CD4-positive, alpha-beta T cell treated with Interleukin-6 for 4 hours (primary cell): ENCODE results near the gene ABHD16B.

Source experiments
- DNase-seq: peaks from one replicate; pipeline ENCODE4 v3.0.0-alpha.2; 2020; ENCODE audit warnings: mixed read lengths

The ABHD16B gene

DNA sequence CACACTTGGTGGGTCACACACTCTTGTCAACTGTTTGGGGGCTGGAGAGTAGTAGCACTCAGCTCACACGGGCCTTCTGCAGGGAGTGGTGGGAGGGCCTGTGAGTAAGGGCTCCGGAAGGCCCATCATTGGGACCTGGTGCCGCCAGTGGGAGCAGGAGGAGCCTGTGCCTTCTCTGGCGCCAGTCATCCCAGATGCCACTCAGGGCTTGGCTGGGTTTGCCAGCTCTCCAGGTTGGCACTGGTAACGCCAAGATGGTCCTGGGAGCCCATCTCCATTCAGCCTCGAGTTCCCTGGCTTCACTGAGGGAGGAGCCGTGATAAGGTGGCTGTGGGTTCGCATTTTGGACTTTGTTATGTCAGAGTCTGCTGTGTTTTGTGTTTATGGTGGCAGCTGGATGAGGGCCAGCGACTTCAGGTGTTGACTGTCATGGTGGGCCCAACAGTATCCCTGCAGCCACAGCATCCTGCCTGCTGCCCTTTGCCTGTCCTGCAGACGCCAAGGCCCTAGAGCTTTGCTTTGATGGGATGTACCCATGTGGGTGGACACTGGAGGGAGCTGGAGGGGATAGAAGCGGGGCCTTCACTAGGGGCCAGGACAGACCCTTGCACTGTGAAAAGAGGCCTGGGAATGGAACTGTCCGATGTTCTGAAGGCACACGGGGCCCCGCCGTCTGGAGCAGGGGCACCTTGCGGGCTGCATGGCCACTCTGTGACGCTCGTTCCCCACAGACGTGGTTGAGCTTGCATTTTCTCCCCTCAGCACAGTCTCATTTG, 20.3 kb downstream of the ABHD16B start:
- no peak for DNase-seq

GRCh38 chr20:63882257-63883200, 21.2 kb downstream of the ABHD16B start:
- DNase-seq: no peak

DNA sequence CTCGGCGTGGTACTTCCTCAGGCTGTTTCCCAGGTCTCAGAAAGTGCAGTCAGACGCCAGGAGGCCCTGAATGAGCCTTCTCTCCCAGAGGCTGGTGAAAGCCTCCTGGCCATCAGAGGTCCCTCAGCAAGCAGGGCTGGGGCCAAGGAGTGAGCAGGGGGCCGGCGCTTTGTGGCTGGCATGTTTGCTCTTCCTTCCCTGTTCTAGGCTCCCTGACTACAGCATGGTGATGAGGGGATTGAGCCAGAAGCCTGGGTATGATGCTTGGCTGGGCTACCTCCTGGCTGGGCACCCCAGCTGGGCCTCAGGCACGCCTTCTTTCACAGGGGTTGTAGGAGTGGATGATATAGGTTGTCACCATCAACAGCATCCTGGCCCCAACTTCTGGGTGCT, 21.9 kb downstream of the ABHD16B start:
- DNase-seq: no peak

DNA sequence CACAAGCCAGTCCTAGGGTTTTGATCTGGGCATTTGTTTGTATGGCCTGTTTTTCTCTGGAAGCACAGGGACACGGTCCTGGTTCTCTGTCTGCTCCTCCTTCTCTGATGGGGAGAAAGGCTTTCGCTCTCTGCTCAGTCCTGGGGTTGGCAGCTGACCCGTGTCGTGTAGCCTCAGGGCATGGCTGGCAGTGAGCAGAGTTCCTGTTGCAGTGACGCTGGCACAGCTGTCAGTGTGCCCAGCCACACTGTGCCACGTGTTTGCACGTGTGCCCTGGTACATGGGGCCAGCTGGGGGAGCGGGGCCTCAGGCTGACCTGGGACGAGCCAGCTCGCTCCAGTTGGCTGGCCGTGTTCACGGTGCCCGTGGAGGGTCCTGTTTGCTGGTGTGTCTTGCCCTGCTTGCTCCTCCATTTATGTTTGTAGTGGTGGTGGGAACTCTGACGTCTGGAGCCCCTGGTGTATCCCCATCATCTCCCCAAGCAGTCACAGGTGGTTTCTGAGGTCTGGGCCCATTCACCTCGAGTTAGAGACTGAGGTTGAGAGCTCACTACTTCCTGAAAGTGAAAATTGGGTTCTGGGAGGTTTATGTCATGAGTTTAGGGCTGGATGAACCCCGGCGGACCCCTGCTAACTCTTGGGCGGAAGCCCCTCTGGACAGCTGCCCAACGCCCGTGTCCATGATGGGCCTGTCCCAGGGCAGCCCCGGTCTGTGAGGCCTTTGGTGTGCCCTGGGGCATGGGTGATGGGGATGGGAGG, 23.4 kb downstream of the ABHD16B start:
- no peak for DNase-seq

- DNase-seq: no peak
Observed at GRCh38 chr20:63885264-63886053, 24.2 kb downstream of the ABHD16B start.

DNA sequence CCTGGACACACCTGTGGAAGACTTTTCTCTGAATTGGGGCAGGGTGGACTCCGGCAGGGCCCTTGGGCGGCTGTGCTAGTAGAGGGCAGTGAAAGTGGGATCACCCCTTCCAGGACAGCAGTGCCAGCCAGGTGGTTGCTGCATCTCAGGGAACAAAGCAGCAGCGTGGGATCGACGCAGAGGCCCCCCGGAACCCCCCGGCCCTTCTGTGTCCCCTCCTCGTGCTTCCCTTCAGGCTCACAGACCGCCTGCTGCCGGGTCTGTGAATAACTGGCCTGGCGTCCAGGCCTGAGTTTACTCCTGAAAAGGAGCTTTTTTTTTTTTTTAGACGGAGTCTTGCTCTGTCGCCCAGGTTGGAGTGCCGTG, 24.7 kb downstream of the ABHD16B start:
- DNase-seq: no peak

DNA sequence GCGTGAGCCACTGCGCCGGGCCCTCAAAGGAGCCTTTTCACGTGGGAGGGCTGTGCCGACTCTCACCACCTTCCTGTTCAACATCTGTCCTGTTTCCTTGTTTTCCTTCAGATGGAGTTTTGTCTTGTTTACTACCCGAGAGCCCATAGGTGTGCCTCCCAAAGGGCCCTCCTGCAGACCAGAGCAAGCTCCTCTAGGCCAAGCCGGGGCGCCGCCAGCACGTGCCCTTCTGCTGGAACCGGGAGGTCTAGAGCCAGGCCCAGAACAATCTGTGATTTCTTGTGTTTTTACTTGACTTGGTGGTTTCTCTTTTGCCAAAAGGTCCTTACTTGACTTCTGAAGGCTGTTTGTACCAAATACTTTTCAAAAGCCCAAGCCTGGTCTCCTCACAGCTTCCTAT, 25.6 kb downstream of the ABHD16B start:
- DNase-seq: no peak

GRCh38 chr20:63889241-63890200, 28.2 kb downstream of the ABHD16B start:
- no peak for DNase-seq

DNA sequence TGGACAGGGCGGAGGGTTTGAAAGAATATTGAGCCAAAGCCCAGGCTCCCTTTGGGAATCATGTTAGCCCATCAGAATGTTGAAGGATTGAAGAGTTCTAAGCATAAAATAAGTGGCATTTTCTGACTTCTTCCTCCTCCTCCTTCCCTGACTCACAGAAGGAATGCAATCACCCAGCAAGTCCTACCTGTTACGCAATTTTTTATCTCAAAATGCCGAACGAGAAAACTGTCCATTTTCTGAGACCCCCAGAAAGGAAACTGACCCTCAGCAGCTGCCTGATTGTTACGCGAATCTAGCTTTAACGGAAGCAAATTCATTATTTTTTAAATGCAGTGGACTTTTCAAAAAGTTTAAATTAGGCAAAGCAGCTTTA, 28.9 kb downstream of the ABHD16B start:
- DNase-seq: no peak

DNA sequence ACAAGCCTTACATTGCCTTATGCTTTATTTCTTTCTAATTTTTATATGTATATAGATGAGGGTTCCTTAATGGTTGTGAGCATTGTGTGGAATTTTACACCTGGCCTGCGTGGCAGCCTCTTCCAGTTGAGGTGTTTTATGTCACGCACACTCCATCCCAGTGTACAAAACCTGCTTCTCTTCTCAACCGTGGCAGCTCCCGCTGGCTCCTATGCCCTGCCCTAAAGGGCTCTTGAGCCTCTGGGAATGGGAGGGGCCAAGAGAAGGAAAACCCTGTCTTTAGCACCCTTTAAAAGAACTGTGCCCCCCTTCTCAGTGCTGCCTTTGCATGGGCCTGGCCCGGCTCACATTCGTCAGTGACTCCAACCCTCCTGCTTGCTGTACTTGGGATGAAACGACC, 29.3 kb downstream of the ABHD16B start:
- no peak for DNase-seq

DNA sequence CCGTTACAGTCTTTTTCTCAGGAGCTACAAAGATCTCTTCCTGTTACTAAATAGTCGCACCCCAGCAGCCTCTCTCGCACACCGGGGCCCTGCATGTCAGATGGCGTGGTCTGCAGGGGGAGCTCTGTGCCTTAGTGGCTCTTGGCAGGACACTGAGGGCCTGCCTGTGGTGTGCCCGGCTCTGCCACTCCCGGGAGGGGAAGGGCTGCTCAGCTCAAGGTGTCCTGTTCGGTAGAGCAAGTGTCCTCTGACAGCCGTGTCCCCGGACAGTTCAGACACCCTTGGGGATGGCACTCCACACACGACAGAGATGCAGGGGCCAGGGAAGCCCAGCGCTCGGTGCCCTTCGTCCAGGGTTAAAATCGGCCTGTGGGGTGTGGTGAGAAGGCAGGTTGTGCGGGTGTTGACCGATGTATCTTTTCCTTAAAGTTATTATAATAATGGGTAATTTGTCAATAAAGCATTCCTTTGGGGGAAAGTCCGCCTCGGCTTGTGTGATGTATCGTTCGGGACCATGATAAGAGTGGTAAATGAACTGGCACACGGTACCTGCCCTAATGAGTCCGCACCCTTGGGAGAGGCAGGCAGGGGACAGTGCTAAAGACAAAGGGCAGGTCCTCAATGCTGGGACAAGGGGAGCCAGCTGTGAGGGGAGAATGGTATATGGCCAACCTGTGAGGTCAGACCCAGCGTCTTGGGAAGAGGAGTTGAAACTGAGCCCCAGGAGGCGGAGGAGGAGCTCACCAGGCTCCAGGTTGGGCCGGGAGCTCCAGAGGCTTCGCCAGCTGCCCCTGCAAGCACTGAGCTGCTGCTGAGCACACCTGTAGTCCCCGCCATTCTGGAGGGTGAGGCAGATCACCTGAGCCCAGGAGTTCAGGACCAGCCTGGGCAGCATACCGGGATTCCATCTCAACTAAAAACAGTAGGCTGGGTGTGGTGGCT, 30.0 kb downstream of the ABHD16B start:
- DNase-seq: no peak

- DNase-seq: no peak
Observed at GRCh38 chr20:63892402-63892801, 31.1 kb downstream of the ABHD16B start.

GRCh38 chr20:63893999-63894357, 32.7 kb downstream of the ABHD16B start:
- DNase-seq: peak; percentile 3

- DNase-seq: peak; percentile 98
Observed at GRCh38 chr20:63894358-63895201, 33.3 kb downstream of the ABHD16B start, which contains the start of gene DNAJC5. TSS of gene DNAJC5 (plus strand) at chr20:63895126. CDS start at chr20:63928346, 33,220 bp downstream.

- DNase-seq: no peak
Observed at GRCh38 chr20:63895202-63895951, 34.1 kb downstream of the ABHD16B start.

DNA sequence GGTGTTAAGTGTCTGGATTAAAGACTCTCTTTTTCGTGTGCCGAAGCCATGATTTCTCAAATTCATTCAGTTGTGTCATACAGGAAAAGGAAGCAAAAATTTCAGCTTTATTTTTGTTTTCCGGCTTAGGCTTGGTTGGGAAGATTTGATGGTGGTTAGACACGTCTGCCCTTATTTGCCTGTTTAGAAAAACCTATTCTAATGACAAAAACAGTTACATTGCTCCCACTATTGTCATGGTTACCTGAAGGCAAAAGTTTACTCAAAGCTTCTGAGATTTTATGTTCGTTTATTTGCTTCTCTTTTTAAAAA, 34.6 kb downstream of the ABHD16B start:
- DNase-seq: no peak

GRCh38 chr20:63896264-63897105, 35.2 kb downstream of the ABHD16B start:
- peak; percentile 32 for DNase-seq
